Ovary (tissue), 9 donors: ENCODE data around the gene KIAA1217. TPM values are rescaled to one million over a fixed set of nuclear protein-coding genes. Genes with fewer than 3 reads are reported as not detected.
"Not testable (repeated sequence)": the region's sequence is repeated elsewhere in the genome, so short reads cannot be mapped to it uniquely, and the experiment has no call there.

Experiments
- DNase-seq, 5 donors: peaks; one replicate each; pipeline ENCODE4 v3.0.0-alpha.2; 2019 to 2020
- H3K27ac ChIP-seq, 2 donors: fragments of 200-600 bp; one replicate each; pipeline versions ENCODE4 v1.5.1 to v1.8.0; 2019 to 2022
- H3K27me3 ChIP-seq: fragments of 200-600 bp; one replicate; pipeline ENCODE4 v1.8.0; 2022
- H3K36me3 ChIP-seq: fragments of 200-600 bp; sonication (generic); one replicate; pipeline ENCODE4 v1.5.1; 2019
- H3K4me1 ChIP-seq: one replicate; pipeline ENCODE4 v1.8.1; 2013; ENCODE audit warnings: mild to moderate bottlenecking, moderate library complexity; ENCODE audit not compliant: insufficient read depth
- H3K4me3 ChIP-seq: fragments of 200-600 bp; sonication (generic); one replicate; pipeline ENCODE4 v1.5.1; 2017
- H3K9me3 ChIP-seq, 2 donors: fragments of 200-600 bp in 1 of 2; sonication (generic) in 1 of 2; one replicate each; pipeline versions ENCODE4 v1.5.1 to v1.8.1; 2013 to 2019; ENCODE audit warnings: mild to moderate bottlenecking in 1 of 2, moderate library complexity in 1 of 2
- EP300 ChIP-seq: sonication (generic); formaldehyde crosslinking; IDR thresholded peaks from one replicate; pipeline ENCODE4 v1.6.1; 2017; ENCODE audit warnings: antibody characterized with exemption
- POLR2A ChIP-seq: fragments of 450-650 bp; IDR thresholded peaks from one replicate; pipeline ENCODE4 v1.6.1; 2017; ENCODE audit warnings: antibody characterized with exemption, mild to moderate bottlenecking, moderate library complexity
- WGBS, 3 donors: extraction: QIAGEN DNeasy Blood & Tissue Kit in 1 of 3; methylation state at CpG; one replicate each; pipeline versions ENCODE4 v1.1.5 to v1.1.7; 2013 to 2017; 5-methylcytosine and 5-hydroxymethylcytosine counted together
- intact Hi-C, 4 donors: fragments of 100-400 bp; cut with DNase I; formaldehyde crosslinking; loops; one replicate each; pipeline versions ENCODE4 v1.11.0 to v1.15.1; 2022 to 2023
- polyA plus RNA-seq, 2 donors: library from polyadenylated mRNA; stranded (reverse); fragments of 200-250 nt in 1 of 2; fragments of 350-450 nt in 1 of 2; fragmentation: Illumina TruSeq in 1 of 2; extraction: RNeasy Lipid Tissue Mini Kit (QIAGEN cat#74804) in 1 of 2; gene quantifications; one replicate each; pipeline ENCODE4 v1.2.3, GENCODE V29; 2013 to 2014
- total RNA-seq, 7 donors: library from RNA; depleted of rRNA in 2 of 7; stranded (reverse); fragments of >200 nt in 2 of 7; fragmentation: NEBNext Ultra II Directional in 3 of 7; extraction: Animal tissue kit (Norgen Biotek cat#: 25700) in 3 of 7; gene quantifications; one replicate each; pipeline versions ENCODE4 v1.1.0 to v1.2.4, GENCODE V29; 2016 to 2023
- TF ChIP-seq, protein P1 (sequence below), 3 donors: fragments of 450-650 bp in 2 of 3; fragments of 200-600 bp in 1 of 3; IDR thresholded peaks; one replicate each; pipeline versions ENCODE4 v1.5.1 to v1.8.0; 2016 to 2022; ENCODE audit warnings: antibody characterized with exemption in 3 of 3, mild to moderate bottlenecking in 1 of 3
- donor health status: DM: no; HTN: no; CAD: no; lungs with moderate emphysema.
- donor health status: DM: no; HTN: no; CAD: no.
- donor health status: Bipolar disorder and iron deficiency.
- donor health status: DM: yes; HTN: yes; CAD: no.
- donor health status: DM: no; HTN: no; CAD: no.
- donor health status: DM: yes; HTN: yes; CAD: no.

KIAA1217 gene
- total and polyA plus RNA-seq, 9 donors, result 7.2 to 47.1 (median 23.0) TPM

DNA sequence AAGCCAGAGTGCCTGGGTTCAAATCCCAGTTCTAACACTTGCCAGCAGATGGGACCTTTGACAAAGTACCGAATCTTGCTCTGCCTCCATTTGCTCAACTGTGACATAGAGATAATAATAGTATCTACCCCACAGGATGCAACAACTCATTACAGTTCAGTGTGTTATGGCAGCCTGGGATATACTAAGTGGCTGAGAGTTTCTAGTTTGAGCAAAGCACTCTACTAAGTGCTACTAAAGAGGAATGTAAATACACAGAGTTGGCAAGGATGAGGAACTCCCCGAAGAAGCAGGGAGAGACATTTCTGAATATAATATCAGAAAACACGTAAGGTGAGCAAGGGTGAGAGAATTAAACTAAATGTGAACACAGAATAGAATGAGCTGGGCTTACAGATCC lies 271.5 kb downstream of the KIAA1217 start:
- Histone ChIP-seq H3K27me3 (no peaks in the 10 kb centered on the region), H3K4me3 (no peak overlapping the region), H3K9me3 (peaks cover 0 to 3% of the 10 kb centered on the region in 2 donors), H3K4me1 (peaks cover 1% of the 10 kb centered on the region), H3K27ac (no peak overlapping the region), H3K36me3 (no peaks in the 10 kb centered on the region)
- intact Hi-C loops, result no loop called here
- no peak for DNase-seq
- 62 to 78% (median 76%) methylated on average over 3 of the region's 3 CpGs for WGBS, 3 donors
- TF ChIP-seq POLR2A (no peak), EP300 (no peak)
- TF ChIP-seq, protein P1, sequence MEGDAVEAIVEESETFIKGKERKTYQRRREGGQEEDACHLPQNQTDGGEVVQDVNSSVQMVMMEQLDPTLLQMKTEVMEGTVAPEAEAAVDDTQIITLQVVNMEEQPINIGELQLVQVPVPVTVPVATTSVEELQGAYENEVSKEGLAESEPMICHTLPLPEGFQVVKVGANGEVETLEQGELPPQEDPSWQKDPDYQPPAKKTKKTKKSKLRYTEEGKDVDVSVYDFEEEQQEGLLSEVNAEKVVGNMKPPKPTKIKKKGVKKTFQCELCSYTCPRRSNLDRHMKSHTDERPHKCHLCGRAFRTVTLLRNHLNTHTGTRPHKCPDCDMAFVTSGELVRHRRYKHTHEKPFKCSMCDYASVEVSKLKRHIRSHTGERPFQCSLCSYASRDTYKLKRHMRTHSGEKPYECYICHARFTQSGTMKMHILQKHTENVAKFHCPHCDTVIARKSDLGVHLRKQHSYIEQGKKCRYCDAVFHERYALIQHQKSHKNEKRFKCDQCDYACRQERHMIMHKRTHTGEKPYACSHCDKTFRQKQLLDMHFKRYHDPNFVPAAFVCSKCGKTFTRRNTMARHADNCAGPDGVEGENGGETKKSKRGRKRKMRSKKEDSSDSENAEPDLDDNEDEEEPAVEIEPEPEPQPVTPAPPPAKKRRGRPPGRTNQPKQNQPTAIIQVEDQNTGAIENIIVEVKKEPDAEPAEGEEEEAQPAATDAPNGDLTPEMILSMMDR (IDR thresholded peaks at IDR 0.05), result no peak

DNA sequence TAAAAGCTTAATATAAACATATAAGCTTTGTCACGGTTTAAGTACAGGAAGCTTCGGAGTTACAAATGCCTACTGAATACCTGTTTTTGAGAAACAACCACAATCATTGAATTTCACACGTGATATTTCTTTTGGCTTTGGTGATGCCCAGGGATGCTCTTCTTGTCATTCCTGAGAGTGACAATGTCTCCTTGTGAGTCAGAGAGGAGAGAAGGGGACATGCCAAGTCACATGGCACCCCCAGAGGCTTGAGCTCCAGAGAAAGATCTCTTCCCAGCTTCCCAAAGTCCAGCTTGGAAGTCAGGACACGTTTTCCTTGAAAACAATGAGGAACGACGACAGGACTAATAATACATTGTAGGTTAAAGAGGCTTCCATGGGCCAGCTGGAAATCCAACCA lies 272.3 kb downstream of the KIAA1217 start:
- H3K27ac ChIP-seq, result no peak overlapping the region
- peaks cover 1% of the 10 kb centered on the region for H3K4me1 ChIP-seq
- H3K9me3 ChIP-seq, result no peaks in the 10 kb centered on the region
- TF ChIP-seq EP300 (no peak), POLR2A (no peak)
- TF ChIP-seq, protein P1 (IDR thresholded peaks at IDR 0.05), result no peak
- no peak overlapping the region for H3K4me3 ChIP-seq
- 89 to 95% (median 91%) methylated on average over 6 of the region's 6 CpGs for WGBS, 3 donors
- intact Hi-C loops, result no loop called here
- no peak for DNase-seq
- H3K27me3 ChIP-seq, result no peaks in the 10 kb centered on the region
- H3K36me3 ChIP-seq, result no peaks in the 10 kb centered on the region

DNA sequence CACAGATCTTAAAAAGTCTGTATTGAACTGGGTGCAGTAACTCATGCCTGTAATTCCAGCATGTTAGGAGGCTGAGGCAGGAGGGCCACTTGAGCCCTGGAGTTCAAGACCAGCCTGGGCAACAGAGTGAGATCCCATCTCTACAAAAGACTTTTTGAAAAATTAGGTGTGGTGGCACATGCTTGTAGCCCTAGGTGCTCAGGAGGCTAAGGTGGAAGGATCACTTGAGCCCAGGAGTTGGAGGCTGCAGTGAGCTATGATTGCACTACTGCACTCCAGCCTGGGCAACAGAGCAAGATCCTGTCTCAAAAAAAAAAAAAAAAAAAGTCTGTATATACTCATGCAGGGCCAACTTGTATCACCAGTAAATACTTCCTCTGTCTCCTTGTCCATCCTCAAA lies 273.8 kb downstream of the KIAA1217 start:
- DNase-seq, H3K27ac ChIP-seq, H3K9me3 ChIP-seq, H3K4me1 ChIP-seq, H3K36me3 ChIP-seq, intact Hi-C loops, H3K4me3 ChIP-seq, H3K27me3 ChIP-seq: not testable (repeated sequence)

DNA sequence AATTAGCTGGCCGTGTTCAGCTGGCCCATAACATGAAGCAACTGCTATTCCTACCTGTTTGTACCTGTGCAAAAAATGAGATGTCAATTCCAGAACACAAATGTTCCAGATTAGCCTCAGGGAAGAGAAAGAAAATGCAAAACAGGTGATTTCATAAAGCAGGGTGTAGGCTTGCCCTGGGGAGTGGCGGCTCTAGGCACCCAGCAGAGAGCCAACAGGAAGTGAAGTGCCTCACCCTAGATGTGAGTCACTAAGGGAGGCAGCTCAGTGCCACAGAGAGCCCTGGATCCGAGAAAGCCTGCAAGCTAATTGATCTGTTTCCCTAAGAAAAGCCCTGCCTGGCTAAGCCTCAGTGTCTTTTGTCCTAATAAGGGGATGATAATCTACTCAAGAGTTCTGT lies 274.8 kb downstream of the KIAA1217 start:
- TF ChIP-seq EP300, result no peak
- no peak for TF ChIP-seq POLR2A
- TF ChIP-seq, protein P1 (IDR thresholded peaks at IDR 0.05), result no peak
- Histone ChIP-seq H3K36me3 (no peaks in the 10 kb centered on the region), H3K4me1 (no peaks in the 10 kb centered on the region), H3K27me3 (no peaks in the 10 kb centered on the region), H3K4me3 (no peak overlapping the region), H3K9me3 (no peaks in the 10 kb centered on the region), H3K27ac (no peak overlapping the region)
- intact Hi-C loops, result no loop called here
- WGBS, 3 donors, result 57 to 88% (median 81%) methylated on average over 3 of the region's 3 CpGs
- no peak for DNase-seq

DNA sequence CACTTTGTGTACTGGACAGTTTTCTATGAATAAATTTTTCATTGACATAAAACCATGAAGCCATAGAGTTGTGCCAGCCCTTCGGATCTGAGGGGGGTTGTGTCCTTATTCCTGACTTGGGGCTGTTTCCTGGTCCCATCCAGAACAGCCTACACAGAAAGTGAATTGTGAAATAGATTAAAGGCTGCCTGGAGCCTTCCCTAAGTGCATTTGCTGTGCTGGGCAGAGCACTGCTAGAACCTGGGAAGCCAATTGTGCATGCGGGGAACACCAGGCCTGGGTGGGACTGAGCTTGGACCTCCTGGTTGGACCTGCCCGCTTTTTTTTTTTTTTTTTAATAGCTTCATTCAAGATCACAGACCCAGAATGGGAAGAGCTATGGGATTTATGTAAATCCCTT lies 275.8 kb downstream of the KIAA1217 start:
- 93 to 95% (median 94%) methylated on average over 3 of the region's 3 CpGs for WGBS, 3 donors
- TF ChIP-seq, protein P1 (IDR thresholded peaks at IDR 0.05), result no peak
- TF ChIP-seq EP300, result no peak
- no peak for TF ChIP-seq POLR2A
- H3K36me3 ChIP-seq, result no peaks in the 10 kb centered on the region
- no peaks in the 10 kb centered on the region for H3K9me3 ChIP-seq
- DNase-seq, result no peak
- H3K4me1 ChIP-seq, result no peaks in the 10 kb centered on the region
- H3K4me3 ChIP-seq, result no peak overlapping the region
- intact Hi-C loops, result no loop called here
- H3K27ac ChIP-seq, result no peak overlapping the region
- H3K27me3 ChIP-seq, result no peaks in the 10 kb centered on the region
